ENCODE measurements around the gene ADCY3. TPM values are rescaled to one million over a fixed set of nuclear protein-coding genes. Genes with fewer than 3 reads are reported as not detected.

The ADCY3 gene
- total and polyA plus RNA-seq, 9 of the 15 experiments (the other 6 are each of a cell fraction or from before 2014, with no cell fraction given), result 1.5 to 54.8 (median 26.3) TPM

DNA sequence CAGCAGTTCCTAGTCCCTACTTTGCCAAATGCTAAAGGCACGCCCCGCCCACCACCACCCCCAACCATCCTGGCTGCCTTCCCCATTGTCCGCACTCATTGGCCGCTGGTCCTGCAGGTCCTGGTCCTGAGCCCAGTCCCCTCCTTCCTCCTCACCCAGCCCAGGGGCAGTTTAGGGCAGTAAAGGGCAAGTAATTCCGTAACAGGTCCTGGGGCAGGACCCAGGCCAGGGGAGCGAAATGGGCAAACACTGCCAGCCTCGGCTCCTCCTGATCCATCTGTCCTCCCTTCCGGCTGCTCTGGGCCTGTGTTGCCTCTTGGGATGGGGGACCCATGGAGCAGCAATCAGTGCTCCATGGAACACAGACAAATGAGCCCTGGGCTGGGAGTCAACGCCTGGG, 6.1 kb downstream of the ADCY3 start (continued):
- TF ChIP-seq ZNF785 (CRISPR knock-in tag; IDR thresholded peaks at IDR 0.05), result no peak

DNA sequence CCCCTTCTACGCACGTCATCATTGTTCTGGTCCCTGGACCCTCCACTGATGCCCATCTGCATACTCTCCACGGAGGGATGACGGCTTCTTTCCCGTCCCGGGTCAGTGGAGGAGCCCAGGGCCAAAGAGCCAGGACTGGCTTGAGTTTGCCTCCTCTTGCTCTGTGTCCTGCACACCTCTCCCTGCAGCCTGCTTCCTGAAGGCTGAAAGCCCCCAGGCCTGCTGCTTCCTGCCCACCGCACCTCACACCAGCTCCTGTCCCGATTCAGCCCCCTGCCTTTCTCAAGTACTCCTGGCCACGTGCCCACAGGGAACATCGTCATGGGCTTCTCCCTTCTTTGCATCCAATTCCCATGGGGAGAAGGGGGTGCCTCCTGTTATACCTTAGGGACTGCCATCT, 7.1 kb downstream of the ADCY3 start:
- 84% methylated on average over 10 of the region's 10 CpGs for WGBS (ENCODE audit: insufficient coverage, low coverage, missing lambda C conversion rate)
- TF ChIP-seq BMI1 (IDR thresholded peaks at IDR 0.05; ENCODE audit: low read length) (no peak), ZKSCAN8 (CRISPR knock-in tag; IDR thresholded peaks at IDR 0.05) (no peak), TRIM24 (IDR thresholded peaks at IDR 0.05) (no peak), ATF7 (IDR thresholded peaks at IDR 0.05) (no peak), SIX5 (IDR thresholded peaks at IDR 0.05; ENCODE audit: borderline replicate concordance in 1 of 2, insufficient read depth in 1 of 2, low read depth in 1 of 2, low read length in 2 of 2) (no peak), POLR2G (IDR thresholded peaks at IDR 0.05; ENCODE audit: low read depth, low read length) (no peak), MEF2D (tag; conservative IDR thresholded peaks at IDR 0.05; ENCODE audit: low read depth) (no peak)
- TF ChIP-seq, protein P1, sequence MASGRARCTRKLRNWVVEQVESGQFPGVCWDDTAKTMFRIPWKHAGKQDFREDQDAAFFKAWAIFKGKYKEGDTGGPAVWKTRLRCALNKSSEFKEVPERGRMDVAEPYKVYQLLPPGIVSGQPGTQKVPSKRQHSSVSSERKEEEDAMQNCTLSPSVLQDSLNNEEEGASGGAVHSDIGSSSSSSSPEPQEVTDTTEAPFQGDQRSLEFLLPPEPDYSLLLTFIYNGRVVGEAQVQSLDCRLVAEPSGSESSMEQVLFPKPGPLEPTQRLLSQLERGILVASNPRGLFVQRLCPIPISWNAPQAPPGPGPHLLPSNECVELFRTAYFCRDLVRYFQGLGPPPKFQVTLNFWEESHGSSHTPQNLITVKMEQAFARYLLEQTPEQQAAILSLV (tag; IDR thresholded peaks at IDR 0.05), result no peak
- TF ChIP-seq, protein P2, sequence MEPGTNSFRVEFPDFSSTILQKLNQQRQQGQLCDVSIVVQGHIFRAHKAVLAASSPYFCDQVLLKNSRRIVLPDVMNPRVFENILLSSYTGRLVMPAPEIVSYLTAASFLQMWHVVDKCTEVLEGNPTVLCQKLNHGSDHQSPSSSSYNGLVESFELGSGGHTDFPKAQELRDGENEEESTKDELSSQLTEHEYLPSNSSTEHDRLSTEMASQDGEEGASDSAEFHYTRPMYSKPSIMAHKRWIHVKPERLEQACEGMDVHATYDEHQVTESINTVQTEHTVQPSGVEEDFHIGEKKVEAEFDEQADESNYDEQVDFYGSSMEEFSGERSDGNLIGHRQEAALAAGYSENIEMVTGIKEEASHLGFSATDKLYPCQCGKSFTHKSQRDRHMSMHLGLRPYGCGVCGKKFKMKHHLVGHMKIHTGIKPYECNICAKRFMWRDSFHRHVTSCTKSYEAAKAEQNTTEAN (CRISPR knock-in tag; IDR thresholded peaks at IDR 0.05), result no peak
- TF ChIP-seq, protein P3, sequence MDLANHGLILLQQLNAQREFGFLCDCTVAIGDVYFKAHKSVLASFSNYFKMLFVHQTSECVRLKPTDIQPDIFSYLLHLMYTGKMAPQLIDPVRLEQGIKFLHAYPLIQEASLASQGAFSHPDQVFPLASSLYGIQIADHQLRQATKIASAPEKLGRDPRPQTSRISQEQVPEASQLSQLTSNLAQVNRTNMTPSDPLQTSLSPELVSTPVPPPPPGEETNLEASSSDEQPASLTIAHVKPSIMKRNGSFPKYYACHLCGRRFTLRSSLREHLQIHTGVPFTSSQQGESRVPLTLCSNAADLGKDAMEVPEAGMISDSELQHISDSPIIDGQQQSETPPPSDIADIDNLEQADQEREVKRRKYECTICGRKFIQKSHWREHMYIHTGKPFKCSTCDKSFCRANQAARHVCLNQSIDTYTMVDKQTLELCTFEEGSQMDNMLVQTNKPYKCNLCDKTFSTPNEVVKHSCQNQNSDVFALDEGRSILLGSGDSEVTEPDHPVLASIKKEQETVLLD (IDR thresholded peaks at IDR 0.05), result no peak
- TF ChIP-seq, protein P4, sequence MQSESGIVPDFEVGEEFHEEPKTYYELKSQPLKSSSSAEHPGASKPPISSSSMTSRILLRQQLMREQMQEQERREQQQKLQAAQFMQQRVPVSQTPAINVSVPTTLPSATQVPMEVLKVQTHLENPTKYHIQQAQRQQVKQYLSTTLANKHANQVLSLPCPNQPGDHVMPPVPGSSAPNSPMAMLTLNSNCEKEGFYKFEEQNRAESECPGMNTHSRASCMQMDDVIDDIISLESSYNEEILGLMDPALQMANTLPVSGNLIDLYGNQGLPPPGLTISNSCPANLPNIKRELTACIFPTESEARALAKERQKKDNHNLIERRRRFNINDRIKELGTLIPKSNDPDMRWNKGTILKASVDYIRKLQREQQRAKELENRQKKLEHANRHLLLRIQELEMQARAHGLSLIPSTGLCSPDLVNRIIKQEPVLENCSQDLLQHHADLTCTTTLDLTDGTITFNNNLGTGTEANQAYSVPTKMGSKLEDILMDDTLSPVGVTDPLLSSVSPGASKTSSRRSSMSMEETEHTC (IDR thresholded peaks at IDR 0.05), result no peak
- H3K27ac ChIP-seq (ENCODE audit: extremely low read depth, low read depth, low read length), result no peak overlapping the region
- H3K4me3 ChIP-seq, result no peak overlapping the region
- H3K4me1 ChIP-seq (replicated peaks in 1 of 2; ENCODE audit: control insufficient read depth in 2 of 2, insufficient read depth in 2 of 2, low read length in 2 of 2), result peaks cover 12 to 19% of the 10 kb centered on the region in 2 experiments; a peak in 4 of 5 replicates
- peaks cover 5% of the 10 kb centered on the region for H3K9me3 ChIP-seq (replicated peaks; ENCODE audit: control insufficient read depth, insufficient read depth, low read depth, low read length)
- H4K20me1 ChIP-seq (replicated peaks; ENCODE audit: control insufficient read depth, insufficient read depth, low read length), result peaks cover 12% of the 10 kb centered on the region
- ChIA-PET POLR2A (no interaction called here), CTCF (ENCODE audit: low intra/inter-chr PET ratio) (no interaction called here)
- peaks cover 61% of the 10 kb centered on the region; the same call in 2 of the 3 replicates for H3K36me3 ChIP-seq (ENCODE audit: control insufficient read depth, insufficient read depth, low read length)
- H3K4me2 ChIP-seq (ENCODE audit: insufficient read depth, low read length), result no peak overlapping the region
- BruUV-seq (replicated peaks), result no TSS peak
- no peak overlapping the region for H2AFZ ChIP-seq (ENCODE audit: low read depth, low read length)
- intact Hi-C loops (cut with micrococcal nuclease) (no loop called here), in situ Hi-C loops (cut with MboI) (no loop called here)
- peaks cover 21% of the 10 kb centered on the region for H3K79me2 ChIP-seq (ENCODE audit: control insufficient read depth, insufficient read depth, low read length)
- DNase-seq (ENCODE audit: extremely low read depth in 1 of 4, low spot score in 3 of 4) (no peak), FAIRE-seq (no peak), ATAC-seq (no peak)
- no peak overlapping the region for H3K9ac ChIP-seq (ENCODE audit: insufficient read depth in 1 of 2, low read depth in 2 of 2, low read length in 2 of 2)
- no peaks in the 10 kb centered on the region for H3K27me3 ChIP-seq (ENCODE audit: control insufficient read depth in 2 of 2, insufficient read depth in 2 of 2, low read length in 2 of 2)
- peaks cover 11% of the 10 kb centered on the region for H3K9me1 ChIP-seq (ENCODE audit: control insufficient read depth, insufficient read depth, low read length)
